Measurements from ENCODE around the gene IFNA21. TPM values are rescaled to one million over a fixed set of nuclear protein-coding genes. Genes with fewer than 3 reads are reported as not detected.
"Not testable (repeated sequence)": the region's sequence is repeated elsewhere in the genome, so short reads cannot be mapped to it uniquely, and the experiment has no call there.

Gene IFNA21
- total RNA-seq, 3 donors from 2014 or later: not detected

- no peak for TF ChIP-seq CTCF (IDR thresholded peaks at IDR 0.05)
- no peak for TF ChIP-seq POLR2A (IDR thresholded peaks at IDR 0.05)
- no peak for TF ChIP-seq POLR2AphosphoS5 (IDR thresholded peaks at IDR 0.05)
- H3K9me3 ChIP-seq: peaks cover 0 to 9% of the 10 kb centered on the region in 2 donors
- no peak overlapping the region for H3K27ac ChIP-seq
- no peaks in the 10 kb centered on the region for H3K36me3 ChIP-seq
- H3K27me3 ChIP-seq: no peaks in the 10 kb centered on the region
- no peak for DNase-seq (ENCODE audit: low spot score in 2 of 2)
- no peak overlapping the region for H3K4me3 ChIP-seq
- H3K4me1 ChIP-seq: no peaks in the 10 kb centered on the region
- intact Hi-C loops (cut with DNase I; ENCODE audit: low total_unique reads): no loop called here
Observed at GRCh38 chr9:21144603-21145002, 21.9 kb downstream of the IFNA21 start.

- no peaks in the 10 kb centered on the region for H3K27me3 ChIP-seq
- no peaks in the 10 kb centered on the region for H3K36me3 ChIP-seq
- no peak for DNase-seq (ENCODE audit: low spot score in 2 of 2)
- TF ChIP-seq POLR2AphosphoS5 (IDR thresholded peaks at IDR 0.05) (no peak), CTCF (IDR thresholded peaks at IDR 0.05) (no peak)
- no peak within 1 kb of the TSS for H3K4me3 ChIP-seq
- no peaks in the 10 kb centered on the region for H3K9me3 ChIP-seq
- intact Hi-C loops (cut with DNase I; ENCODE audit: low total_unique reads): no loop called here
- H3K4me1 ChIP-seq: no peaks in the 10 kb centered on the region
- H3K27ac ChIP-seq: no peak within 1 kb of the TSS
Observed at GRCh38 chr9:21141427-21141882, 25.0 kb downstream of the IFNA21 start, which contains the start of gene IFNW1. TSS of gene IFNW1 (minus strand) at chr9:21141832. CDS start at chr9:21141570, 262 bp downstream.

GRCh38 chr9:21137020-21137419, 29.4 kb downstream of the IFNA21 start:
- no peak for DNase-seq (ENCODE audit: low spot score in 2 of 2)
- Histone ChIP-seq H3K4me3 (no peak overlapping the region), H3K4me1 (no peaks in the 10 kb centered on the region), H3K27me3 (no peaks in the 10 kb centered on the region), H3K36me3 (no peaks in the 10 kb centered on the region), H3K27ac (no peak overlapping the region), H3K9me3 (no peaks in the 10 kb centered on the region)
- intact Hi-C loops (cut with DNase I; ENCODE audit: low total_unique reads): no loop called here
- TF ChIP-seq POLR2AphosphoS5 (IDR thresholded peaks at IDR 0.05): no peak
- no peak for TF ChIP-seq CTCF (IDR thresholded peaks at IDR 0.05)
- TF ChIP-seq POLR2A (IDR thresholded peaks at IDR 0.05): no peak

- Histone ChIP-seq H3K9me3 (no peaks in the 10 kb centered on the region), H3K27me3 (no peaks in the 10 kb centered on the region), H3K27ac (no peak overlapping the region), H3K4me1 (no peaks in the 10 kb centered on the region), H3K4me3 (no peak overlapping the region), H3K36me3 (no peaks in the 10 kb centered on the region)
- no peak for TF ChIP-seq CTCF (IDR thresholded peaks at IDR 0.05)
- no peak for TF ChIP-seq POLR2A (IDR thresholded peaks at IDR 0.05)
- no peak for TF ChIP-seq POLR2AphosphoS5 (IDR thresholded peaks at IDR 0.05)
- intact Hi-C loops (cut with DNase I; ENCODE audit: low total_unique reads): no loop called here
- no peak for DNase-seq (ENCODE audit: low spot score in 2 of 2)
Observed at GRCh38 chr9:21135736-21136135, 30.7 kb downstream of the IFNA21 start.

- DNase-seq (ENCODE audit: low spot score in 2 of 2); H3K4me3 ChIP-seq; H3K27ac ChIP-seq; H3K4me1 ChIP-seq; H3K36me3 ChIP-seq; H3K9me3 ChIP-seq; intact Hi-C loops (cut with DNase I; ENCODE audit: low total_unique reads); H3K27me3 ChIP-seq: not testable (repeated sequence)
Observed at GRCh38 chr9:21128186-21128585, 38.3 kb downstream of the IFNA21 start.
